PC-9 (cell line): Measurements from ENCODE around the gene MACROD2. TPM values are rescaled to one million over a fixed set of nuclear protein-coding genes. Genes with fewer than 3 reads are reported as not detected.

Experiments
- BruUV-seq: library from RNA; stranded (reverse); fragments of 400-500 nt; replicated peaks from 2 replicates; lab custom pipeline; 2021; lab: Mats Ljungman, UMichigan
- CTCF ChIA-PET: fragments of 300-600 bp; sonication (Branson Sonifier 250); formaldehyde crosslinking; loops from one replicate; lab custom pipeline; 2022; ENCODE audit warnings: antibody characterized with exemption; lab: Charles Lee
- POLR2A ChIA-PET: fragments of 300-600 bp; sonication (Branson Sonifier 250); formaldehyde crosslinking; loops from one replicate; lab custom pipeline; 2022; ENCODE audit warnings: antibody characterized with exemption; ENCODE audit not compliant: unreplicated experiment; lab: Charles Lee
- DNase-seq, 2 experiments: peaks; one replicate each; pipeline versions ENCODE4 v3.0.0 to v3.0.0-alpha.2; 2015 to 2022; ENCODE audit warnings: mixed read lengths in 1 of 2
- H2AFZ ChIP-seq: fragments of 200-600 bp; sonication (generic); 2 replicates; pipeline ENCODE4 v1.8.1; 2017; ENCODE audit warnings: antibody characterized with exemption
- H3F3A ChIP-seq: fragments of 200-600 bp; sonication (generic); 2 replicates; pipeline ENCODE4 v1.8.1; 2017; ENCODE audit warnings: antibody characterized with exemption, mild to moderate bottlenecking, low read depth; ENCODE audit not compliant: insufficient read depth
- H3K27ac ChIP-seq: fragments of 200-600 bp; sonication (generic); 2 replicates; pipeline ENCODE4 v1.6.1; 2016; ENCODE audit warnings: mixed run types
- H3K27me3 ChIP-seq: fragments of 200-600 bp; sonication (generic); 2 replicates; pipeline ENCODE4 v1.6.1; 2016; ENCODE audit warnings: low read depth, mixed run types; ENCODE audit not compliant: insufficient read depth
- H3K36me3 ChIP-seq: fragments of 200-600 bp; sonication (generic); 2 replicates; pipeline ENCODE4 v1.6.1; 2016; ENCODE audit warnings: low read depth, mixed run types
- H3K4me1 ChIP-seq: fragments of 200-600 bp; sonication (generic); replicated peaks from 2 replicates; pipeline ENCODE4 v1.6.1; 2016; ENCODE audit warnings: mixed run types; ENCODE audit not compliant: insufficient read depth
- H3K4me2 ChIP-seq: fragments of 200-600 bp; sonication (generic); 2 replicates; pipeline ENCODE4 v1.6.1; 2017; ENCODE audit warnings: mixed run types
- H3K4me3 ChIP-seq: fragments of 200-600 bp; sonication (generic); 2 replicates; pipeline ENCODE4 v1.6.1; 2016; ENCODE audit warnings: mixed run types
- H3K79me2 ChIP-seq: fragments of 200-600 bp; sonication (generic); 2 replicates; pipeline ENCODE4 v1.6.1; 2017; ENCODE audit warnings: low read depth, mixed run types
- H3K9me2 ChIP-seq: fragments of 200-600 bp; sonication (generic); 2 replicates; pipeline ENCODE4 v1.8.1; 2017; ENCODE audit warnings: mild to moderate bottlenecking; ENCODE audit not compliant: insufficient read depth
- H3K9me3 ChIP-seq: fragments of 200-600 bp; sonication (generic); 2 replicates; pipeline ENCODE4 v1.8.1; 2016; ENCODE audit warnings: low read depth; ENCODE audit not compliant: insufficient read depth
- H4K20me1 ChIP-seq: fragments of 200-600 bp; sonication (generic); 2 replicates; pipeline ENCODE4 v1.8.1; 2017; ENCODE audit not compliant: insufficient read depth
- EZH2 ChIP-seq: fragments of 200-600 bp; sonication (generic); IDR thresholded peaks from 2 replicates; pipeline ENCODE4 v1.8.0; 2017; ENCODE audit warnings: antibody characterized with exemption, low read depth
- intact Hi-C: fragments of 100-400 bp; cut with micrococcal nuclease; formaldehyde crosslinking; loops from one replicate; pipeline ENCODE4 v1.10.0; 2022; ENCODE audit not compliant: unreplicated experiment
- total RNA-seq: library from RNA; stranded (reverse); gene quantifications from 2 replicates; pipeline ENCODE4 v1.2.3, GENCODE V29; 2021
- TF ChIP-seq, protein P1 (sequence below): fragments of 200-600 bp; sonication (generic); conservative IDR thresholded peaks from 2 replicates; pipeline ENCODE4 v1.6.1; 2017; ENCODE audit warnings: mixed run types, antibody characterized with exemption, mild to moderate bottlenecking, moderate library complexity

Gene MACROD2
- total RNA-seq, 1 experiment from 2014 or later = 11.4 TPM

DNA sequence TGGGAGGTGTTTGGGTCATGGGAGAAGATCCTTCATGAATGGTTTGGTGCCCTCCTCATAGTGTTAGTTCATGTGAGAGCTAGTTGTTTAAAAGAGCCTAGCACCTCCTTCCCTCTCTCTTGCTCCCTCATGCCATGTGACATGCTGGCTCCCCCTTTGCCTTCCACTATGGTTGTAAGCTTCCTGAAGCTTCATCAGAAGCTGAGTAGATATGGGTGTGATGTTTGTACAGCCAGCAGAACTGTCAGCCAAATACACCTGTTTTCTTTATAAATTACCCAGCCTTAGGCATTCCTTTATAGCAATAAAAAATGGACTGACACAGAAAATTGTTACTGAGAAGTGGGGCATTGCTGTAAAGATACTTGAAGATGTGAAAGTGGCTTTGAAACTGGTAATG lies 1073.2 kb downstream of the MACROD2 start:
- Histone ChIP-seq H3K27me3 (no peaks in the 10 kb centered on the region), H3K9me3 (no peaks in the 10 kb centered on the region), H3K4me2 (no peak overlapping the region), H4K20me1 (no peaks in the 10 kb centered on the region), H3K4me1 (no peaks in the 10 kb centered on the region), H3K27ac (no peak overlapping the region), H3K9me2 (no peaks in the 10 kb centered on the region), H3K36me3 (no peaks in the 10 kb centered on the region), H3K79me2 (no peaks in the 10 kb centered on the region), H2AFZ (no peak overlapping the region), H3F3A (no peaks in the 10 kb centered on the region), H3K4me3 (no peak overlapping the region)
- no peak for DNase-seq
- CTCF ChIA-PET = no interaction called here
- TF ChIP-seq, protein P1, sequence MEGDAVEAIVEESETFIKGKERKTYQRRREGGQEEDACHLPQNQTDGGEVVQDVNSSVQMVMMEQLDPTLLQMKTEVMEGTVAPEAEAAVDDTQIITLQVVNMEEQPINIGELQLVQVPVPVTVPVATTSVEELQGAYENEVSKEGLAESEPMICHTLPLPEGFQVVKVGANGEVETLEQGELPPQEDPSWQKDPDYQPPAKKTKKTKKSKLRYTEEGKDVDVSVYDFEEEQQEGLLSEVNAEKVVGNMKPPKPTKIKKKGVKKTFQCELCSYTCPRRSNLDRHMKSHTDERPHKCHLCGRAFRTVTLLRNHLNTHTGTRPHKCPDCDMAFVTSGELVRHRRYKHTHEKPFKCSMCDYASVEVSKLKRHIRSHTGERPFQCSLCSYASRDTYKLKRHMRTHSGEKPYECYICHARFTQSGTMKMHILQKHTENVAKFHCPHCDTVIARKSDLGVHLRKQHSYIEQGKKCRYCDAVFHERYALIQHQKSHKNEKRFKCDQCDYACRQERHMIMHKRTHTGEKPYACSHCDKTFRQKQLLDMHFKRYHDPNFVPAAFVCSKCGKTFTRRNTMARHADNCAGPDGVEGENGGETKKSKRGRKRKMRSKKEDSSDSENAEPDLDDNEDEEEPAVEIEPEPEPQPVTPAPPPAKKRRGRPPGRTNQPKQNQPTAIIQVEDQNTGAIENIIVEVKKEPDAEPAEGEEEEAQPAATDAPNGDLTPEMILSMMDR = no peak
- no peak for TF ChIP-seq EZH2
- intact Hi-C loops = no loop called here
- POLR2A ChIA-PET = no interaction called here
- BruUV-seq = no TSS peak

DNA sequence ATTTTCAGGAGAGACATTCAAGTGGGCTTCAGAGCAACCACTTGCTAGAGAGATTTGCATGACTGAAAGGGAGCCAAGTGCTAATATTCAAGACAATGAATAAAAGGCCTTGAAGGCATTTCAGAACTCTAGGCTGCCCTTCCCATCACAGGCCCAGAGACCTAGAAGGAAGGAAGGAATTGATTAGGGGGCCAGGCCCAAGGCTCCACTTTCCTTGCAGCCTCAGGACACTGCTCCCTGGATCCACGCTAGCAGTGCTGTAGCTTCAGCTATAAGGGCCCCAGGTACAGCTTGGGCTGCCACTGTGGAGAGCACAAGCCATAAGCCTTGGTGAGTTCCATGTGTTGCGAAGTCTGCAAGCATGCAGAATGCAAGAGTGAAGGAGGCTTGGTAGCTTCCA lies 1074.0 kb downstream of the MACROD2 start:
- Histone ChIP-seq H3K27me3 (no peaks in the 10 kb centered on the region), H3F3A (no peaks in the 10 kb centered on the region), H4K20me1 (no peaks in the 10 kb centered on the region), H3K9me2 (no peaks in the 10 kb centered on the region), H3K9me3 (no peaks in the 10 kb centered on the region), H3K4me2 (no peak overlapping the region), H3K36me3 (no peaks in the 10 kb centered on the region), H2AFZ (no peak overlapping the region), H3K27ac (no peak overlapping the region), H3K4me1 (no peaks in the 10 kb centered on the region), H3K79me2 (no peaks in the 10 kb centered on the region), H3K4me3 (no peak overlapping the region)
- intact Hi-C loops = no loop called here
- ChIA-PET CTCF (no interaction called here), POLR2A (no interaction called here)
- DNase-seq = no peak
- no peak for TF ChIP-seq EZH2
- TF ChIP-seq, protein P1 = no peak
- no TSS peak for BruUV-seq

DNA sequence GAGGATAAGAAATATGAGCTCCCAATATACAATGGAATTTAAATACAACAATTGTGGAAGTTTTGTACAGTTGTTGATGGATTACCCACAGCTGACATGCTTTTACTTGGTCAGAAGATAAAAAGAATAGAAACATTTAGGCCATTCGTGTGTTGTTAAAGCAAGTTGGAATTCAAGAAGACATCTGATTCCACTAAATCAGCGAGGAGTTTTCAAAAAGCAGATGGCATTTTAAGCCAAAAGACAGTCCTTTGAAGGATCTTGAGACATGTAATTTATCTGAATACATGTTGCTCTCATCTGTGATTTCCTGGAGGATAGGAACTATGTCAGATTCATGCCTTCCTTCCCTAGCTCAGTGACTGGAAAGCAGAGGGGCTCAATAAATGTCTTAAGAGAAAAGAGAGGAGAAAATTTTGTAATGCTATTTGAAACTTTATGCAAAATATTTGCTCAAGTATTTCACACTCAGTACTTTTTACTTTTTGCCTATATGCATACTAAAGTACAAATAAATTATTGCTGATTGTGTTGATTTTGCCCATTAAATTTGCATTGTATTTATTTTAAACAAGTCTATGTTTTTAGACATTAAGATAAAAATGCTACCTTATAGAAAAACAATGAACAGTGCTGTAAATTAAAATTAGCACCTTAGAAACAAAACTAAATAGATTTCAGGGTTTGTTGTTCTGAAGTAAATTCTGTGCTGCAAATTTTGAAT lies 1075.9 kb downstream of the MACROD2 start:
- no TSS peak for BruUV-seq

More for the DNA sequence above, 1075.9 kb downstream of the MACROD2 start:
- H3K4me3 ChIP-seq = no peak overlapping the region
- H3K27ac ChIP-seq = no peak overlapping the region
- ChIA-PET CTCF (no interaction called here), POLR2A (no interaction called here)
- no peaks in the 10 kb centered on the region for H3K9me2 ChIP-seq
- DNase-seq = no peak
- H3K36me3 ChIP-seq = no peaks in the 10 kb centered on the region
- H3K4me2 ChIP-seq = no peak overlapping the region
- H2AFZ ChIP-seq = no peak overlapping the region
- intact Hi-C loops = no loop called here
- H3K27me3 ChIP-seq = no peaks in the 10 kb centered on the region
- H3K9me3 ChIP-seq = no peaks in the 10 kb centered on the region
- H4K20me1 ChIP-seq = no peaks in the 10 kb centered on the region
- H3F3A ChIP-seq = no peaks in the 10 kb centered on the region
- H3K4me1 ChIP-seq = no peaks in the 10 kb centered on the region
- H3K79me2 ChIP-seq = no peaks in the 10 kb centered on the region
- no peak for TF ChIP-seq EZH2
- TF ChIP-seq, protein P1 = no peak
